HepG2 (cell line): ENCODE results near the gene CYTH1. TPM values are rescaled to one million over a fixed set of nuclear protein-coding genes. Genes with fewer than 3 reads are reported as not detected.

Experiments used
- ATAC-seq: fragments of 200-7000 bp; cut with Tn5 transposase; 3 replicates; pipeline ENCODE4 v1.9.1; 2020; ENCODE audit warnings: mild to moderate bottlenecking, moderate library complexity
- BruUV-seq: library from RNA; stranded (reverse); fragments of 400-500 nt; replicated peaks from 2 replicates; lab custom pipeline; 2021; lab: Mats Ljungman, UMichigan
- CTCF ChIA-PET: fragments of 300-600 bp; formaldehyde crosslinking; extraction: SDS; loops from one replicate; lab custom pipeline; 2021; ENCODE audit warnings: low total read pairs, inconsistent platforms, low intra/inter-chr PET ratio; lab: Yijun Ruan, JAX
- POLR2A ChIA-PET: fragments of 350-600 bp; sonication (Branson Sonifier 250); formaldehyde crosslinking; loops from one replicate; lab custom pipeline; 2020; ENCODE audit warnings: antibody characterized with exemption, inconsistent platforms; lab: Yijun Ruan, JAX
- DNase-seq: peaks from one replicate; pipeline ENCODE4 v3.0.0-alpha.2; 2015; ENCODE audit warnings: low spot score
- FAIRE-seq: peaks from 3 replicates; lab custom pipeline; 2011; peaks lifted over from hg19 to GRCh38; lab: Jason Lieb, UNC
- H2AFZ ChIP-seq: one replicate; pipeline ENCODE4 v1.6.1; 2011; ENCODE audit warnings: low read length, inconsistent platforms
- H3K27ac ChIP-seq: fragments of 300-600 bp; 3 replicates; pipeline ENCODE4 v1.8.0; 2011; ENCODE audit warnings: mixed run types, mild to moderate bottlenecking, mixed read lengths, low read length, inconsistent platforms; ENCODE audit not compliant: insufficient read depth; ENCODE audit errors: extremely low read length
- H3K27me3 ChIP-seq, 2 experiments: fragments of 200-600 bp in 1 of 2; 2 replicates in 1 of 2; 3 replicates in 1 of 2; pipeline versions ENCODE4 v1.6.0 to v1.8.0; 2011; ENCODE audit warnings: low read length in 2 of 2, mild to moderate bottlenecking in 2 of 2, moderate library complexity in 2 of 2, inconsistent platforms in 1 of 2; ENCODE audit not compliant: insufficient read depth in 2 of 2, control insufficient read depth in 1 of 2
- H3K36me3 ChIP-seq, 2 experiments: fragments of 200-600 bp in 1 of 2; replicated peaks in 1 of 2; 2 replicates in 1 of 2; 3 replicates in 1 of 2; pipeline versions ENCODE4 v1.5.1 to v1.8.0; 2011; ENCODE audit warnings: low read length in 2 of 2, inconsistent platforms in 1 of 2; ENCODE audit not compliant: insufficient read depth in 2 of 2, control insufficient read depth in 1 of 2
- H3K4me1 ChIP-seq: 2 replicates; pipeline ENCODE4 v1.5.1; 2012; ENCODE audit warnings: low read length, inconsistent platforms; ENCODE audit not compliant: insufficient read depth
- H3K4me2 ChIP-seq: 2 replicates; pipeline ENCODE4 v1.6.0; 2011; ENCODE audit warnings: low read depth, low read length, inconsistent platforms
- H3K4me3 ChIP-seq, 3 experiments: fragments of 200-600 bp in 1 of 3; sonication (generic), shearing (Covaris generic) in 1 of 3; replicated peaks in 1 of 3; 2 replicates each; pipeline ENCODE4 v1.5.1; 2011 to 2016; ENCODE audit warnings: low read length in 3 of 3, inconsistent platforms in 2 of 3, low read depth in 2 of 3, mild to moderate bottlenecking in 2 of 3, control low read depth in 1 of 3, mixed read lengths in 1 of 3; ENCODE audit not compliant: insufficient read depth in 1 of 3
- H3K79me2 ChIP-seq: one replicate; pipeline ENCODE4 v1.6.1; 2011; ENCODE audit warnings: low read length, inconsistent platforms; ENCODE audit not compliant: insufficient read depth
- H3K9ac ChIP-seq: 2 replicates; pipeline ENCODE4 v1.6.0; 2011; ENCODE audit warnings: mild to moderate bottlenecking, low read depth, low read length, inconsistent platforms; ENCODE audit not compliant: insufficient read depth
- H3K9me3 ChIP-seq: 2 replicates; pipeline ENCODE4 v1.5.1; 2012; ENCODE audit warnings: mild to moderate bottlenecking, low read length
- H4K20me1 ChIP-seq: 2 replicates; pipeline ENCODE4 v1.6.0; 2011; ENCODE audit warnings: inconsistent platforms, mild to moderate bottlenecking, low read length, moderate library complexity; ENCODE audit not compliant: insufficient read depth
- ATF7 ChIP-seq, 2 experiments: fragments of 450-650 bp in 1 of 2; sonication (generic) in 1 of 2; formaldehyde crosslinking in 1 of 2; IDR thresholded peaks; 2 replicates each; pipeline versions ENCODE4 v1.4.0 to v1.6.1; 2016 to 2020; ENCODE audit warnings: antibody characterized with exemption in 1 of 2, mild to moderate bottlenecking in 1 of 2, missing genetic modification reagents in 1 of 2
- TFE3 ChIP-seq: IDR thresholded peaks from 2 replicates; pipeline ENCODE4 v1.6.1; 2016
- ZNF33A ChIP-seq: sonication (generic); formaldehyde crosslinking; IDR thresholded peaks from 2 replicates; pipeline ENCODE4 v1.5.1; 2020; ENCODE audit warnings: missing genetic modification reagents, mild to moderate bottlenecking, moderate library complexity, borderline replicate concordance
- ZNF710 ChIP-seq: sonication (generic); formaldehyde crosslinking; IDR thresholded peaks from 2 replicates; pipeline ENCODE4 v1.5.0; 2020; ENCODE audit warnings: mild to moderate bottlenecking, missing genetic modification reagents, borderline replicate concordance
- ZSCAN20 ChIP-seq: sonication (generic); formaldehyde crosslinking; IDR thresholded peaks from 2 replicates; pipeline ENCODE4 v1.4.0; 2020; ENCODE audit warnings: missing genetic modification reagents, mild to moderate bottlenecking, borderline replicate concordance
- WGBS: methylation state at CpG from one replicate; pipeline ENCODE4 v1.1.6; 2017; ENCODE audit warnings: low lambda C conversion rate; 5-methylcytosine and 5-hydroxymethylcytosine counted together
- in situ Hi-C: cut with HindIII; loops from 2 replicates; pipeline ENCODE4 v1.10.0; 2017; ENCODE audit warnings: low pct_unique_long_range_greater_than_20kb; ENCODE audit not compliant: extremely low pct_ligation_motif_present
- intact Hi-C: fragments of 100-400 bp; cut with micrococcal nuclease; formaldehyde crosslinking; loops from one replicate; pipeline ENCODE4 v1.10.0; 2022; ENCODE audit not compliant: unreplicated experiment
- polyA plus RNA-seq, 8 experiments: library from polyadenylated mRNA; depleted of rRNA in 3 of 8; stranded (reverse) in 7 of 8; unstranded in 1 of 8; fragments of >200 nt; fragmentation: Illumina TruSeq in 4 of 8; extraction: Trizol in 4 of 8; gene quantifications; 2 replicates each; pipeline versions ENCODE4 v1.2.1 to v1.2.3, GENCODE V29; 2011 to 2016; ENCODE audit warnings: low read depth in 4 of 8, missing spikeins in 1 of 8, mixed read lengths in 1 of 8; ENCODE audit not compliant: insufficient read depth in 1 of 8
- total RNA-seq, 5 experiments: library from RNA; depleted of rRNA; stranded (reverse); fragments of >200 nt; fragmentation: Illumina TruSeq; extraction: Trizol; gene quantifications; 2 replicates each; pipeline ENCODE4 v1.2.3, GENCODE V29; 2016; ENCODE audit warnings: low read depth in 1 of 5

CYTH1 gene
- total and polyA plus RNA-seq, 2 of the 13 experiments (the other 11 are each of a cell fraction or from before 2014, with no cell fraction given) = 20.1 to 48.9 TPM

- Histone ChIP-seq H3K4me2 (no peak overlapping the region), H3K79me2 (no peaks in the 10 kb centered on the region), H3K4me3 (no peak overlapping the region), H3K4me1 (no peaks in the 10 kb centered on the region), H3K9me3 (no peaks in the 10 kb centered on the region), H3K27ac (no peak overlapping the region), H3K36me3 (peaks cover 10 to 48% of the 10 kb centered on the region in 2 experiments; a peak in 4 of 5 replicates)
- no peak for DNase-seq
- 94% methylated on average over 7 of the region's 7 CpGs for WGBS
- FAIRE-seq = no peak
- intact Hi-C loops = no loop called here
- BruUV-seq = no TSS peak
- no peak for TF ChIP-seq ZSCAN20
- no peak for TF ChIP-seq ZNF710
- TF ChIP-seq ZNF33A (CRISPR knock-in tag) = no peak
- no peak for TF ChIP-seq TFE3 (CRISPR knock-in tag)
- no peak for TF ChIP-seq ATF7 (IDR thresholded peaks at IDR 0.05)
- TF ChIP-seq ATF7 (CRISPR knock-in tag; IDR thresholded peaks at IDR 0.05) = no peak
- TF ChIP-seq, all 625 proteins: peak for 0
- POLR2A ChIA-PET = no interaction called here
- no peak for ATAC-seq
- no peaks in the 10 kb centered on the region for H3K27me3 ChIP-seq
- H4K20me1 ChIP-seq = no peaks in the 10 kb centered on the region
- H2AFZ ChIP-seq = no peak overlapping the region
- no peak overlapping the region for H3K9ac ChIP-seq
- in situ Hi-C loops = no loop called here
- CTCF ChIA-PET = no interaction called here
Measured at GRCh38 chr17:78687944-78688343, 94.1 kb downstream of the CYTH1 start.
